Femur (tissue), 1 donor: ENCODE data around the gene IMMP2L.
"Not testable (repeated sequence)": the region's sequence is repeated elsewhere in the genome, so short reads cannot be mapped to it uniquely, and the experiment has no call there.

Experiments used
- DNase-seq: peaks from one replicate; pipeline ENCODE4 v3.0.0-alpha.2; 2017

The IMMP2L gene

GRCh38 chr7:111459065-111459756 lies 103.1 kb downstream of the IMMP2L start:
- no peak for DNase-seq

DNA sequence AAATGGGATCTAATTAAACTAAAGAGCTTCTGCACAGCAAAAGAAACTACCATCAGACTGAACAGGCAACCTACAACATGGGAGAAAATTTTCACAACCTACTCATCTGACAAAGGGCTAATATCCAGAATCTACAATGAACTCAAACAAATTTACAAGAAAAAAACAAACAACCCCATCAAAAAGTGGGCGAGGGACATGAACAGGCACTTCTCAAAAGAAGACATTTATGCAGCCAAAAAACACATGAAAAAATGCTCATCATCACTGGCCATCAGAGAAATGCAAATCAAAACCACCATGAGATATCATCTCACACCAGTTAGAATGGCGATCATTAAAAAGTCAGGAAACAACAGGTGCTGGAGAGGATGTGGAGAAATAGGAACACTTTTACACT lies 111.6 kb downstream of the IMMP2L start:
- not testable (repeated sequence) for DNase-seq

GRCh38 chr7:111447502-111447901 lies 114.8 kb downstream of the IMMP2L start:
- DNase-seq: not testable (repeated sequence)

- no peak for DNase-seq
Measured at GRCh38 chr7:111439977-111440376, 122.3 kb downstream of the IMMP2L start.

DNA sequence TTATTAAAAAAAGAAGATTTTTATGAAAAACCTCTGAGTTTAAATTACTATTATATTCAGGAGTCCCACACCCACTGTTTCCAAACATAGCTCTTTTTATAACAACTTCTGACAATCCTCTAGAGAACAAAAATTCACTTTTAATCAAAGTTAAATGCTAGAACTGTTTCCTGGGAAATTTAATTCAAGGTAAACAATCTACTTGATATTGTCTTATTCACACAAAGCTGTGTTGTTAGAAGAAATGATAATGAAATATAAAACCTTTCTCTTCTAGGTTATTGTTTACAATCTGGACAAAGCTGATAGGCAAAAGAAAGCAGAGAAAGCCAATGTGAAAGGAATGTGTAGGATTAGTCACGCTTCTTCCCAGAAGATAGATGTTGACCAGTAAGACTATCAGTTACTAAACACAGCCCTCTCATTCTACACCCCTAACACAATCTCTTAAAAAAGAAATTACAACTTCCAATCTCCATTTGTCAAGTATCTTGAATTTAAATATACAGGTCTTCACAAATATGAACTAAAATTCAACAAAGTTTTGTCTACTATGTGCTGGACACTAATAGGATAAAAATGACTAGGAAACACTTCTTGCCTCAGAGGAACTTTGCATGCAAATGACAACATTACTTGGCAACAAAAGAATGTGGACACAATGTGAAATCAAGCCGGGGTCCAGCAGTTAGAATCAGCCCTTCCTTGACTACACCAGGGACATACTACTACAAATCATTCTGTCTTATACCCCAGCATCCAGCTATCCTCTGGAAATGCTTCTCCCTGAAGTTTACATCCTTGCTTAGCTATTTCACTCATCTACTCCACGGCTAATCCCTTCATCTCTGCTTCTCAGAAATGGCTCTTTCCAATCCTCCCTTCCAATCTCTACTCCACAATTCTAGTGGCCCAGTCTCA lies 123.7 kb downstream of the IMMP2L start:
- no peak for DNase-seq

DNA sequence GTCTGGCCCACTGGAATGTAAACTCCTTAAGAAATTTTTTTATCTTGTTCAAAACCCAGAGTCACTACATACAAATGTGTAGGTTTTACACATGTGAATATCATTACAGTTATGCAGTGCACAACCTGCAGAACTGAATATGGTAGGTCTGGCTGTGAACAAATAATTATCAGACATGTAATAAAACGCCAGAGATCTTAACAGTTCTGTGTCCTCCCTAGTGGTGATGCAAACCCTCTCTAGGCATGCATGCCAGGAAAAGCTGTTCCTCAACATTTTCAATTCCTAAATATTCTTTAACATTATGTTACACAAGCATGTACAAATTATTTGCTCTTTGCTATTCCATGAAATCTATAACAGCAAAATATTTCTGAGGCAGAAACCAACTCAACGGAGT lies 124.6 kb downstream of the IMMP2L start:
- DNase-seq: no peak

GRCh38 chr7:111436608-111437007 lies 125.7 kb downstream of the IMMP2L start:
- no peak for DNase-seq

DNA sequence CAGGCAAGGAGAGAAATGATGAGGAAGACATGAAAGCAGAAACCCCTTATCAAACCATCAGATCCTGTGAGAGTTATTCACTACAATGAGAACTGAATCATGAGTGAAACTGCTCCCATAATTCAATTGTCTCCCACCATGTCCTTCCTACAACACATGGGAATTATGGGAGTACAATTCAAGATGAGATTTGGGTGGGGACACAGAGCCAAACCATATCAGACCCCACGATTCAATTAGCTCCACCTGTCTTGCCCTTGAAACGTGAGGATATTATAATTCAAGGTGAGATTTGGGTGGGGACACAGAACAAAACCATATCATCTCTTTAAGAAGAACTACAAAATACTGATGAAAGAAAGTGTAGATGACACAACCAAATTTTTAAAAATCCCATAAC lies 128.9 kb downstream of the IMMP2L start:
- no peak for DNase-seq

GRCh38 chr7:111429781-111430180 lies 132.5 kb downstream of the IMMP2L start:
- no peak for DNase-seq

DNA sequence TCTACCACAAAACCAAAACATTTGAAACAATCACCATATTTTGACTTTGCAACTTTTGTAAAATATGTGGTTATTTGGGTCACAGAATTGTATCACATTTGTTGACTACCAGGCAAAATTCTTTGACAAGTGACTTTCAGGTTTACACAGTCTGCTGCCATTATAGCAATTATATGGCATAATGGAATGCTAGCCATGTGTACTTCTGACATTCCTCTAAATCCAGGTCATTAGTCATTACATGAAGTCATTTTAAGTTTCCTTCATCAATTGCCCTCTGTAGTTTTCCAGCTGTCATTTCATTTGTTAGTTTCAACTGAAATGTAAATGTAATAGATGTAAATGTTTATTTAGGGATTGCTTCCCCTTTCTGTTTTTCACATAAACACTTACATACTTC lies 137.5 kb downstream of the IMMP2L start:
- DNase-seq: no peak

DNA sequence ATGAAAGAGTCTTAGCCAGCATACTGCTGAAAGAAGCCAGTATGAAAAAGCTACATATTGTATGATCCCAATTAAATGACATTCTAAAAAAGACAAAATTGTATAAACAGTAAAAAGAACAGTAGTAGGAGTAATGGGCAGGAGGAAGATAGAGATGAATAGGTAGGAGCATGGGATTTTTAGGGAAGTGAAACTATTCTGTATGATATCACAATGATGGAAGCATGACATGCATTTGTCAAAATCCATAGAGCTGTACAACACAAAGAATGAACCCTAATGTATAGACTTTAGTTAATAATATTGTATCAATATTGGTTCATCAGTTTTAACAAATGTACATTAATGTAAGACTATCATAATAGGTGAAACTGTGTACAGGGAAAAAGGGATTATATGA lies 147.9 kb downstream of the IMMP2L start:
- DNase-seq: no peak

DNA sequence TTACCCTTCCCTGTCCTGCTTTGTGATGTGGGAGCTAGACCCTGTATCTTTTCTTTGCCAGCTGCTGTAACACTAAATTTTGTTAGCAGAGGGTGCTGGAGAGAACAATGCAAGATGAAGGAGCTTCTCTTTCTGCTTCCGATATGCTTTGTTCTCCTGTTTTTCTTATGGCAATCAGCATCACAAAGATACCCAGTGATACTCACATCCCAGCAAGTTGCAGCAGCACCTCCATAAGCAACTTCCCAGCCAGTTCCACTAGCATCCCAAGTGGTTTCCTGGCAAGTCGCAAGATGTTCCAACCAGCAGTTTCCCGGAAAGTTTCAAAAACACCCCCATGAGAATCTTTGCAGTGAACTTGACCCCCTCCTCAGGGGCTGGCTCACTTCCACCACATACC lies 148.6 kb downstream of the IMMP2L start:
- DNase-seq: peak; percentile 36

DNA sequence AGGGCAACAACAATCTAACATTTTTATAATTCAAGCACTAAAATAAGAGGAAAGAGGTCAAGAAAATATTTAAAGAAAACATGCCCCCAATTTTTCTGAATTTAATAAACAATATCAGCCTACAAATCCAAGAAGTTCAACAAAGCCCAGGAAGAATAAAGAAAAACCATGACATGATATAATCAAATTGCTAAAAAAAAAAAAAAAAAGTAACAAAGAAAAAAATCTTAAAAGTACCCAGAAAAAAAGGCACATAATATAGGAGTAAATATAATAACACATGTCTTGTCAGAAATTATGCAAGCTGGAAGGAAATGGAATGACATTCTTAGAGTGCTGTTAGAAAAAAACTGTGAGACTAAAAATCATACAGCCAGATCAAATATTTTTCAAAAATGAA lies 151.4 kb downstream of the IMMP2L start:
- no peak for DNase-seq

- no peak for DNase-seq
Measured at GRCh38 chr7:111409714-111410422, 152.4 kb downstream of the IMMP2L start.

- no peak for DNase-seq
Measured at GRCh38 chr7:111408724-111409123, 153.6 kb downstream of the IMMP2L start.

GRCh38 chr7:111407258-111407657 lies 155.0 kb downstream of the IMMP2L start:
- no peak for DNase-seq

DNA sequence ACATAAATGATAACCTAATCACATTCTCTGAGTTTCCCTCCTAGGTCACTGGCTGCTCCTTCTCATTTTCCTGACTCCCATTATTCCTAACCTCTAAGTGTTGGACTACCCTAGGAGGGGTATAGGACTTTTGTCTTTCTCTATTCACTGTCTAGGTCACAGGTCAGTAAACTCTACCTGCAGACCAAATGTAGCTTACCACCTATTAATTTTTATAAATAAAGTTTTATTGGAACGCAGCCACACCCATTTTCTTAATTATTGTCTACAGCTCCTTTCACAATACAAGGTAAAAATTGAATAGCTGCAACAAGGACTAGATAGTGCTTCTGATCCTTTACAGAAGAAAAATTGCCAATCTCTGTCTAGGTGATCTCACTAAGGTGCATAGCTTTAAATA lies 156.7 kb downstream of the IMMP2L start:
- DNase-seq: no peak

- DNase-seq: no peak
Measured at GRCh38 chr7:111401516-111401915, 160.8 kb downstream of the IMMP2L start.

GRCh38 chr7:111400088-111400487 lies 162.2 kb downstream of the IMMP2L start:
- DNase-seq: no peak

- no peak for DNase-seq
Measured at GRCh38 chr7:111394891-111395290, 167.4 kb downstream of the IMMP2L start.

DNA sequence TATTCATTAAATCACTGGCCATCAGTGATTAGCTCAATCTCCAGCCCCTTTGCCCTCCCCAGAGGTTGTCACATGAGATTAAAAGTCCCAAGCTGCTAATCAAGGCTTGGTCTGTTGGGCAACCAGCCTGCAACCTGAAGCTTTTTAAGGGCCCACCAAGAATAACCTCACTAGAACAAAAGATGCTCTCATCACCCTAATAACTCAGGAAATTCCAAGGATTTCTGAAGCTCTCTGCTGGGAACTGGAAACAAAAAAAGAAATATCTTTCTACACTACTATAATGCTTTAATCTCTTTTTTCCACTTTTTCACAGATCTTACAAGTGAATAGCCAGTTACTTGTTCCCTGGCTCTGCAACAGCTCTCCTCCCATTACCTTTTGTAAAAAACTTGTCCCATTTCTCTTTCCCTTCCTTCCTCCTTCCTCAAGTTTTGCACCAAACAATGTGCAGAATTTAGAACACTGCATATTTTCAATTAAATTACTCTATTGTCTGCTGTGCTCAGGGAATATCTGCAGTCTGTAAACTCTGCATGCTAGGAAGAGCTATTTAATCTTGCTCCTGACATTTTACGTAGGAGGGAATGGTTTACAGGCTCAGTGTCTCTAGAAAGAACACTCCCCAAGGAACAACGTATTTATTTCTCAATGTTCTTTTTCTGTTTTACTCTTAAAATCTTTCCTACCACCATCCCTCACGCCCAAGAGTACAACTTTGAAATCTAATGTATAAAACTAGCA lies 169.1 kb downstream of the IMMP2L start:
- peak; percentile 29 for DNase-seq

GRCh38 chr7:111392294-111392693 lies 170.0 kb downstream of the IMMP2L start:
- no peak for DNase-seq

DNA sequence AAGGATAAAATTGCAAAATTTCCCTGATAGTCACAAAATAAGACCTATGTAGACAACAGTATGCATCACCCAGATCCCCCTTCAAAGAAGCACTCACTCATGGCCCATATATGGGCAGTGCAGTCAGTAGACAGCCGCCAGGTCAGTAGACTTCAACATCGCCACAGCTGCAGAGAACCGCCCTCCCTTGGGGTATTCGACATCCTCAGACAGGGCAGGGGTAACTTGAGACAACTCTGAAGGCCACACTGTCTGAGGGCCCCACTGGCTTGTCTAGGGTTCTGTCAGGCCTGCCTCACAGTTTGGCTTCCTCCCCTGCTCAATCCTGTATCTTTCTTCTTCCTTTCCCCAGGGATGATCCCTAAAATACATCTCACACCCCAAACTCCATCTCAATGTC lies 172.3 kb downstream of the IMMP2L start:
- no peak for DNase-seq
